ENCODE data around the gene PAAF1.
"Not testable (repeated sequence)": the region's sequence is repeated elsewhere in the genome, so short reads cannot be mapped to it uniquely, and the experiment has no call there.

PAAF1 gene, protein sequence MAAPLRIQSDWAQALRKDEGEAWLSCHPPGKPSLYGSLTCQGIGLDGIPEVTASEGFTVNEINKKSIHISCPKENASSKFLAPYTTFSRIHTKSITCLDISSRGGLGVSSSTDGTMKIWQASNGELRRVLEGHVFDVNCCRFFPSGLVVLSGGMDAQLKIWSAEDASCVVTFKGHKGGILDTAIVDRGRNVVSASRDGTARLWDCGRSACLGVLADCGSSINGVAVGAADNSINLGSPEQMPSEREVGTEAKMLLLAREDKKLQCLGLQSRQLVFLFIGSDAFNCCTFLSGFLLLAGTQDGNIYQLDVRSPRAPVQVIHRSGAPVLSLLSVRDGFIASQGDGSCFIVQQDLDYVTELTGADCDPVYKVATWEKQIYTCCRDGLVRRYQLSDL

GRCh38 chr11:73876424-73877310, at the start of gene PAAF1, which contains the start of gene COA4:
PAAF1 (plus strand) TSS chr11:73876999; CDS start chr11:73877022, 23 bp downstream.
COA4 (minus strand) TSS chr11:73876846; CDS start chr11:73873378, 3,468 bp downstream.
- DNase-seq, result peak; percentile 88

DNA sequence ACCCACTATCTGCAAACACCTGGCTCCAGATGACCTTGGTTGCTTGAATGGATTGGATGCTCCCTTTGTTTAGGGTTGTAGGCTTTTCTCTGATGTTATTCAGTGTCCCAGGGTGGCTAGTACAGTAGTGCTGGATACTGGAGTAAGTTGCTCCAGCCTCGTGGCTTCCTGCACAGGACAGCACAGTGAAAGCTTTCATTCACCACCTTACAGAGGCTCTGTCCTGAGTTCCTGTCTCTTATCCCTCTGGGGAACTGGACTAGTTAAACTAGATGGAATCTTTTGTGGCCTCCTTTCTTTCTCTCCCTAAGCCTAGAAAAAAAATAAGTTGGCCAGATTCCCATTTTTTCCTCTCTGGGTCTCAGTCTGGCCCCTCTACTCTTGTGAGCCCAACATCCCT, 46.5 kb upstream of the PAAF1 start:
- no peak for DNase-seq

GRCh38 chr11:73833067-73833466, 43.7 kb upstream of the PAAF1 start:
- DNase-seq, result peak; percentile 18

DNA sequence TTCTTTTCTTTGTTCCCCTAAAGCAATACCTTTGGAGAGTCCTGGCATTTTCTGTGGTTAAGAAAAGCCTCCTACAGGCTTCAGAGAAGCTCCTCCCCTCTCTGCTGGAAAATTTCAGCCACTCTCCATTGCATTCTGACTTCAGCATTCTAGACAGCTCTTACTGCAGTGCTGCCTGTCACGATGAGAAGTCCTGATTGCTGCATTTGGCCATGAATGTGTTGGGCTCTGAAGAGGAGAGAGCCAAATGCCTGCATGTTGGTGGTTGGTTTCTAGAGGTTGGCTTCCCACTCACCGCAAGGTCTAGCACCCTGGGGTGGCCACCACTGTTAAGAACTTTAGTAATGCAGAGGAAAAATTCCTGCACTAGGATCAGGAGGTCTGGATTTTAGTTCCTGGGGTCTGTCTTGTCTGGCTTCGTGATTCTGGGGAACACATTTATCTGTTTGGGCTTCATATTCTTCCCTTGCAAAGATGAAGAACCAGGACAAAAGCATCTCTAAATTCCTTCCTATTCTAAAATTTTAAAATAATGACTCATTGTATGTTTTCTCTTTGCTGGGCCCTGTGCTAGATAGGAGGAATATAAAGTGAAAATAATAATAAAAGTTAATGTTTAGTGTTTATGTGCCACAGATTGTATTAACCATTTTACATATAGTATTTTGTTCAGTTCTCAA, 38.2 kb upstream of the PAAF1 start:
- DNase-seq, result no peak

DNA sequence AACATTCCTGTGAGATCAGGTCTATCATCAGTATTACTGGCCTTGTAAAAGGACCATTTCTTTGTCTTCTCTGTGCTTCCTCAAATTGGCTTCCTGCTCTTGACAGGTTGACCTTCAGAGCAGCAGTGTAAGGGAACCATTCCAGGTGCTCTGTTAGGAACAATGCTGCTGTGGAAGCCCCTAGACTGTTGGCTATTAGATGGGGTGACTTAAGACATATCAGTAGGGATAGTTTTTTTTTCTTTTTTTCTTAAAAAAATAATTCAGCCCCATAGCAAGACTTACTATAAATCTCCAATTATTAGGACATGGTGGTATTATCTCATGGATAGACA, 37.7 kb upstream of the PAAF1 start:
- no peak for DNase-seq

GRCh38 chr11:73851046-73851764, 25.6 kb upstream of the PAAF1 start:
- no peak for DNase-seq

DNA sequence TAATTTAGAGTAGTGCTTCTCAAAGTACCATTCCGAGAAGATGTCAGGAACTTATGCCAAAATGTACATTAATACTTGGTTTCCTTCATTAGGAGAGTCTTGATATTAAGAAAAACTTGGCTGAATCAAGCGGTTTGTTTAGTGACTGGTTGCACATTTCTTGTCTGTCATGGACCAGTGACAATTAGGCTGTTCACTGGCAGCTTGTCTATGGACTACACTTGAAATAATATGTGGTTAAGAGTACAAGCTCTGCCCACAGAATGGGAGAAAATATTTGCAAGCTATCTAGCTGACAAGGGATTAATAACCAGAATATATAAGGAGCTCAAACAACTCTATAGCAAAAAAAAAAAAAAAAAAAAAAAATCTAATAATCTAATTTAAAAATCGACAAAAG, 24.8 kb upstream of the PAAF1 start:
- DNase-seq, result no peak

DNA sequence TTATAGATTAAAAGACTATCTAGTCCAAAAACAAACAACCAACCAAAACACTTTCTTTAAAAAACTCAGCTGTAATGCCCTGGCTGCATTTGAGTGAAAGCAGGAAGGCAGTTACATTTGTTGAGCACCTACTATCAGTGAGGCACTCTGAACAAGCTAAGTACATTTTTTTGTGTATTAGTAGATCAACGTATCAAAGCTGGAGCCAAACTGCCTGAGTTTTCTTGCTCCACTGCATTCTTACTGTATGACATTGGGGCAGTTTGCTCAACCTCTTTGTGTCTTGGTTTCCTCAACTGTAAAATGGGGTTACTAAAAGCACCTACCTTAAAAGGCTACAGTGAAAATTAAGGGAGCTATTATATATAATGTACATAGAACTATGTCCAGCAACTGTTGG, 22.1 kb upstream of the PAAF1 start:
- DNase-seq, result no peak

- DNase-seq, result peak; percentile 66
Observed at GRCh38 chr11:73856031-73856567, 20.7 kb upstream of the PAAF1 start.

GRCh38 chr11:73859671-73860070, 17.1 kb upstream of the PAAF1 start:
- no peak for DNase-seq

DNA sequence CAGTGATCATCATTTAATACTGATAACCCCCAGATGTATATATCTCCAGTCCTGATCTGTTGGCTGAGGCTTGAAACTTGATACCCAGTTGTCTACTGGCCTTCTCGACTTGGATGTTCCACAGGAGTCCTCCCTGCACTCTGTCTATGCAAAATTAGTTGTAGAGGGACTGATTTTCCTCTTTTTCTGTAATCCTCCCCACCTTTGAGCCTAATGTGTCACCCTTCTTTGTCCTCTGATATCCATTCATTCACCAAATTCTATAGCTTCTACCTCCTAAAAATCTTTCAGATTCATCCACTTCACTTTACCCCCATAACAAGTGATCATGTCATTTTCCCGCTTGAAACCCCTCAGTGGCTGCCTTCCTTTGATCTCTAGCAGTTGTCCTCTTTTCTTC, 16.6 kb upstream of the PAAF1 start:
- no peak for DNase-seq

- no peak for DNase-seq
Observed at GRCh38 chr11:73862986-73863385, 13.8 kb upstream of the PAAF1 start.

- no peak for DNase-seq
Observed at GRCh38 chr11:73866095-73866579, 10.7 kb upstream of the PAAF1 start.

- DNase-seq, result no peak
Observed at GRCh38 chr11:73866586-73866996, 10.2 kb upstream of the PAAF1 start.

DNA sequence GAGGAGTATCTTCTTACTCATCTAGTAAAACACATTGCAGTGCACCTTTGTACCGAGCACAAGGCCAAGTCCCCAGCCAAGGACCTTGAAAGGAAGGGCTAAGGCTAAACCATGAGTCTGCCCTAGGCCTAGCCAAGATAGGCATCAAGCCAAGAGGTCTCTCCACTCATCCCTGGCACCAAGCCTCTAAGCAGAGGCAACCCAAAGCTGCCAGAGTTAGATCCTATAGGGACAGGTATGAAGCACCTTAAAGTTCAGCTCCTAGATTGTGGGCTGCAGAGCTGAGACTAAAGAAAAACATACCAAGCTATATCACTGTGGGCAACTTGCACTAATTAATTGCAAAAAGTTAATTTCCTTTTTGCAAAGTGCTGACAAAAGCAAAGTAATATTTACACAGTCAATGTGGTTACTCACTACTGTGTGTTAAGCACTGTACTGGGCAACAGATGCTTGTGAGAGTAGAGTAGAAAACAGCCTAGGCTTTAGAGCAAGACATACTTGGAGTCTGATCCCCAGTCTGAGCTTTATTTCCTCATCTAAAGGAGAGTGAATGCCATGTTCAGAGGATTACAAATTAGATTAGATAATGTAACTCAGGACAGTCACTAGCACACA, 7.4 kb upstream of the PAAF1 start:
- DNase-seq, result no peak

GRCh38 chr11:73870261-73870660, 6.5 kb upstream of the PAAF1 start:
- DNase-seq, result no peak

GRCh38 chr11:73872749-73873357, 3.9 kb upstream of the PAAF1 start:
- DNase-seq, result no peak

GRCh38 chr11:73875380-73875779, 1.4 kb upstream of the PAAF1 start:
- no peak for DNase-seq

- DNase-seq, result no peak
Observed at GRCh38 chr11:73875840-73876239, 959 bp upstream of the PAAF1 start.

- no peak for DNase-seq
Observed at GRCh38 chr11:73878771-73879170, 2.0 kb downstream of the PAAF1 start.

- DNase-seq, result not testable (repeated sequence)
Observed at GRCh38 chr11:73880449-73880848, 3.6 kb downstream of the PAAF1 start.
